Neural progenitor cell (in vitro differentiated cells): ENCODE results near the gene GRIN2A. TPM values are rescaled to one million over a fixed set of nuclear protein-coding genes. Genes with fewer than 3 reads are reported as not detected.

ENCODE experiments used
- DNase-seq: peaks from one replicate; pipeline ENCODE4 v3.0.0-alpha.2; 2016; ENCODE audit warnings: low spot score
- H2AFZ ChIP-seq: fragments of 200-600 bp; sonication (generic); replicated peaks from 2 replicates; pipeline ENCODE4 v1.6.1; 2016; ENCODE audit warnings: antibody characterized with exemption
- H3F3A ChIP-seq: fragments of 200-600 bp; sonication (generic); 2 replicates; pipeline ENCODE4 v1.6.1; 2016; ENCODE audit warnings: antibody characterized with exemption, low read depth
- H3K27ac ChIP-seq: fragments of 200-600 bp; sonication (generic); 2 replicates; pipeline ENCODE4 v1.5.1; 2016; ENCODE audit warnings: mild to moderate bottlenecking
- H3K27me3 ChIP-seq: fragments of 200-600 bp; sonication (generic); 2 replicates; pipeline ENCODE4 v1.6.1; 2016; ENCODE audit warnings: mild to moderate bottlenecking, moderate library complexity
- H3K36me3 ChIP-seq: fragments of 200-600 bp; sonication (generic); 2 replicates; pipeline ENCODE4 v1.5.1; 2016
- H3K4me1 ChIP-seq: fragments of 200-600 bp; sonication (generic); 2 replicates; pipeline ENCODE4 v1.6.1; 2016; ENCODE audit warnings: mixed run types
- H3K4me2 ChIP-seq: fragments of 200-600 bp; sonication (generic); 2 replicates; pipeline ENCODE4 v1.6.1; 2016
- H3K4me3 ChIP-seq: fragments of 200-600 bp; sonication (generic); 2 replicates; pipeline ENCODE4 v1.5.1; 2016
- H3K79me2 ChIP-seq: fragments of 200-600 bp; sonication (generic); 2 replicates; pipeline ENCODE4 v1.6.1; 2016; ENCODE audit warnings: low read depth
- H3K9ac ChIP-seq: fragments of 200-600 bp; sonication (generic); 2 replicates; pipeline ENCODE4 v1.6.1; 2016
- H3K9me3 ChIP-seq: fragments of 200-600 bp; sonication (generic); 2 replicates; pipeline ENCODE4 v1.5.1; 2016; ENCODE audit warnings: low read depth
- H4K20me1 ChIP-seq: fragments of 200-600 bp; sonication (generic); 2 replicates; pipeline ENCODE4 v1.6.1; 2016; ENCODE audit warnings: low read depth
- H3K27ac Mint-ChIP-seq: 3 replicates; pipeline ENCODE4 v1.8.0; 2021; ENCODE audit warnings: mixed read lengths
- H3K27me3 Mint-ChIP-seq: 2 replicates; pipeline ENCODE4 v1.8.0; 2022; ENCODE audit warnings: low read depth, mild to moderate bottlenecking, inconsistent platforms, moderate library complexity, mixed read lengths; ENCODE audit not compliant: insufficient read depth
- H3K36me3 Mint-ChIP-seq: 3 replicates; pipeline ENCODE4 v1.8.0; 2021; ENCODE audit warnings: mixed read lengths
- H3K4me1 Mint-ChIP-seq: 3 replicates; pipeline ENCODE4 v1.8.0; 2021; ENCODE audit warnings: mixed read lengths
- H3K4me3 Mint-ChIP-seq: 3 replicates; pipeline ENCODE4 v1.8.0; 2021; ENCODE audit warnings: mild to moderate bottlenecking, moderate library complexity, mixed read lengths
- H3K9me3 Mint-ChIP-seq: 3 replicates; pipeline ENCODE4 v1.8.0; 2020; ENCODE audit warnings: mixed read lengths
- EZH2 ChIP-seq: fragments of 200-600 bp; sonication (generic); IDR thresholded peaks from 2 replicates; pipeline ENCODE4 v1.6.1; 2017; ENCODE audit warnings: antibody characterized with exemption, mild to moderate bottlenecking, moderate library complexity
- EZH2phosphoT487 ChIP-seq: fragments of 200-600 bp; sonication (generic); IDR thresholded peaks from 2 replicates; pipeline ENCODE4 v1.6.1; 2017; ENCODE audit warnings: antibody characterized with exemption
- total RNA-seq: library from RNA; depleted of rRNA; stranded (reverse); fragments of >200 nt; gene quantifications from 2 replicates; pipeline ENCODE4 v1.2.3, GENCODE V29; 2015; ENCODE audit warnings: low replicate concordance
- TF ChIP-seq, protein P1 (sequence below): fragments of 200-600 bp; sonication (generic); IDR thresholded peaks from 2 replicates; pipeline ENCODE4 v1.5.1; 2017; ENCODE audit warnings: antibody characterized with exemption, mild to moderate bottlenecking

The GRIN2A gene
- total RNA-seq, 1 donor from 2014 or later = 1.6 TPM

GRCh38 chr16:10154389-10154788 is 27.8 kb downstream of the GRIN2A start:
- Histone ChIP-seq H3F3A (no peaks in the 10 kb centered on the region), H3K4me3 (no peak overlapping the region), H3K9me3 (no peaks in the 10 kb centered on the region), H3K27ac (no peak overlapping the region), H4K20me1 (no peaks in the 10 kb centered on the region), H3K4me1 (no peaks in the 10 kb centered on the region), H3K4me2 (no peak overlapping the region), H3K27me3 (no peaks in the 10 kb centered on the region), H3K36me3 (no peaks in the 10 kb centered on the region), H3K79me2 (no peaks in the 10 kb centered on the region), H3K9ac (no peak overlapping the region), H2AFZ (no peak overlapping the region)
- TF ChIP-seq EZH2 (no peak), EZH2phosphoT487 (no peak)
- TF ChIP-seq, protein P1, sequence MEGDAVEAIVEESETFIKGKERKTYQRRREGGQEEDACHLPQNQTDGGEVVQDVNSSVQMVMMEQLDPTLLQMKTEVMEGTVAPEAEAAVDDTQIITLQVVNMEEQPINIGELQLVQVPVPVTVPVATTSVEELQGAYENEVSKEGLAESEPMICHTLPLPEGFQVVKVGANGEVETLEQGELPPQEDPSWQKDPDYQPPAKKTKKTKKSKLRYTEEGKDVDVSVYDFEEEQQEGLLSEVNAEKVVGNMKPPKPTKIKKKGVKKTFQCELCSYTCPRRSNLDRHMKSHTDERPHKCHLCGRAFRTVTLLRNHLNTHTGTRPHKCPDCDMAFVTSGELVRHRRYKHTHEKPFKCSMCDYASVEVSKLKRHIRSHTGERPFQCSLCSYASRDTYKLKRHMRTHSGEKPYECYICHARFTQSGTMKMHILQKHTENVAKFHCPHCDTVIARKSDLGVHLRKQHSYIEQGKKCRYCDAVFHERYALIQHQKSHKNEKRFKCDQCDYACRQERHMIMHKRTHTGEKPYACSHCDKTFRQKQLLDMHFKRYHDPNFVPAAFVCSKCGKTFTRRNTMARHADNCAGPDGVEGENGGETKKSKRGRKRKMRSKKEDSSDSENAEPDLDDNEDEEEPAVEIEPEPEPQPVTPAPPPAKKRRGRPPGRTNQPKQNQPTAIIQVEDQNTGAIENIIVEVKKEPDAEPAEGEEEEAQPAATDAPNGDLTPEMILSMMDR = no peak
- no peak for DNase-seq
- H3K27ac Mint-ChIP-seq = no peak overlapping the region
- no peaks in the 10 kb centered on the region for H3K36me3 Mint-ChIP-seq
- no peaks in the 10 kb centered on the region for H3K9me3 Mint-ChIP-seq
- peaks cover 2% of the 10 kb centered on the region for H3K27me3 Mint-ChIP-seq
- no peak overlapping the region for H3K4me3 Mint-ChIP-seq
- peaks cover 17% of the 10 kb centered on the region for H3K4me1 Mint-ChIP-seq

GRCh38 chr16:10153985-10154384 is 28.2 kb downstream of the GRIN2A start:
- Histone ChIP-seq H3K4me1 (no peaks in the 10 kb centered on the region), H3K79me2 (no peaks in the 10 kb centered on the region), H3K4me3 (no peak overlapping the region), H2AFZ (no peak overlapping the region), H3K4me2 (no peak overlapping the region), H3K9ac (no peak overlapping the region), H3F3A (no peaks in the 10 kb centered on the region), H3K9me3 (no peaks in the 10 kb centered on the region), H3K27me3 (no peaks in the 10 kb centered on the region), H4K20me1 (no peaks in the 10 kb centered on the region), H3K36me3 (no peaks in the 10 kb centered on the region), H3K27ac (no peak overlapping the region)
- Mint-ChIP-seq H3K4me3 (no peak overlapping the region), H3K27ac (no peak overlapping the region), H3K36me3 (no peaks in the 10 kb centered on the region), H3K4me1 (peaks cover 17% of the 10 kb centered on the region), H3K27me3 (peaks cover 2% of the 10 kb centered on the region), H3K9me3 (no peaks in the 10 kb centered on the region)
- TF ChIP-seq EZH2phosphoT487 (no peak), EZH2 (no peak)
- TF ChIP-seq, protein P1 = no peak
- no peak for DNase-seq

GRCh38 chr16:10151718-10152117 is 30.5 kb downstream of the GRIN2A start:
- Histone ChIP-seq H3K79me2 (no peaks in the 10 kb centered on the region), H3K4me3 (no peak overlapping the region), H2AFZ (no peak overlapping the region), H3K27ac (no peak overlapping the region), H3K27me3 (no peaks in the 10 kb centered on the region), H3K4me2 (no peak overlapping the region), H3K9me3 (no peaks in the 10 kb centered on the region), H3K36me3 (no peaks in the 10 kb centered on the region), H3K4me1 (no peaks in the 10 kb centered on the region), H3F3A (no peaks in the 10 kb centered on the region), H4K20me1 (no peaks in the 10 kb centered on the region), H3K9ac (no peak overlapping the region)
- Mint-ChIP-seq H3K36me3 (no peaks in the 10 kb centered on the region), H3K9me3 (no peaks in the 10 kb centered on the region), H3K4me3 (no peak overlapping the region), H3K27ac (no peak overlapping the region), H3K27me3 (peaks cover 2% of the 10 kb centered on the region), H3K4me1 (peaks cover 17% of the 10 kb centered on the region)
- TF ChIP-seq EZH2phosphoT487 = no peak
- DNase-seq = no peak

- Histone ChIP-seq H3K36me3 (no peaks in the 10 kb centered on the region), H4K20me1 (no peaks in the 10 kb centered on the region), H3K9me3 (no peaks in the 10 kb centered on the region), H3K4me3 (no peak overlapping the region), H3K27ac (no peak overlapping the region), H2AFZ (no peak overlapping the region), H3K9ac (no peak overlapping the region), H3K4me1 (no peaks in the 10 kb centered on the region), H3F3A (no peaks in the 10 kb centered on the region), H3K79me2 (no peaks in the 10 kb centered on the region), H3K27me3 (no peaks in the 10 kb centered on the region), H3K4me2 (no peak overlapping the region)
- Mint-ChIP-seq H3K27ac (no peak overlapping the region), H3K27me3 (peaks cover 2% of the 10 kb centered on the region), H3K9me3 (no peaks in the 10 kb centered on the region), H3K36me3 (no peaks in the 10 kb centered on the region), H3K4me3 (no peak overlapping the region), H3K4me1 (peaks cover 17% of the 10 kb centered on the region)
- no peak for DNase-seq
- TF ChIP-seq EZH2phosphoT487 (no peak), EZH2 (no peak)
- TF ChIP-seq, protein P1 = no peak
Measured at GRCh38 chr16:10150906-10151305, 31.3 kb downstream of the GRIN2A start.
